Kidney epithelial cell (primary cell): ENCODE data around the gene SNPH. TPM values are rescaled to one million over a fixed set of nuclear protein-coding genes. Genes with fewer than 3 reads are reported as not detected.
A peak's percentile ranks its signal among the peaks of the same experiment; 100 is the strongest.

ENCODE experiments used
- DNase-seq: peaks from one replicate; pipeline ENCODE4 v3.0.0-alpha.2; 2010; ENCODE audit warnings: low read depth
- H3K27me3 ChIP-seq: 2 replicates; pipeline ENCODE4 v1.6.0; 2011; ENCODE audit warnings: low read length; ENCODE audit not compliant: control insufficient read depth, insufficient read depth
- H3K36me3 ChIP-seq: 2 replicates; pipeline ENCODE4 v1.5.1; 2011; ENCODE audit warnings: low read length; ENCODE audit not compliant: control insufficient read depth, insufficient read depth
- H3K4me3 ChIP-seq: 2 replicates; pipeline ENCODE4 v1.5.1; 2011; ENCODE audit warnings: low read depth, mild to moderate bottlenecking, control low read depth, low read length
- total RNA-seq: library from RNA; depleted of rRNA; stranded (reverse); fragments of >200 nt; gene quantifications from 2 replicates; pipeline ENCODE4 v1.2.3, GENCODE V29; 2015
- TF ChIP-seq, protein P1 (sequence below): IDR thresholded peaks from 2 replicates; pipeline ENCODE4 v1.5.1; 2011; ENCODE audit warnings: mild to moderate bottlenecking, moderate library complexity, low read length, control low read depth, inconsistent platforms; ENCODE audit not compliant: insufficient read depth, poor library complexity, severe bottlenecking

SNPH gene
- total RNA-seq, 1 donor from 2014 or later: 7.1 TPM

DNA sequence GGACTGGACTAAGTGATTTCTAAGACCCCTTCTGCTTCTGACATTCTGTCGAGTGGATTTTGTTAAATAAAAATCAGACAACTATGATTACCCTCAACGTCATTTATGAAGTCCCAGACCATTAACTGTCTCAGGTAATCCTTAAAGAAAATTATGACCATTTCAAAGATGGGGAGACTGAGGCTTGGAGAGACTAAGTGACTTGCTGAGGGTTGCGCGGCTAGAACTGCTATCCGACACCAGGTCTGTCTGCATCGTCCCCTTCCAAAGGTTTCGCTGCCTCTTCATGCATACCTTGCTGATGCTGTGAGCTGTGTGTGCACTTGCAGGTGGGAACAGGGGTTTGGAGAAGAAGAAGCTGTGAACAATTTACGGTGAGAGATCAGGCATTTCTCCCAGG is 3.1 kb downstream of the SNPH start:
- Histone ChIP-seq H3K27me3 (no peaks in the 10 kb centered on the region), H3K36me3 (no peaks in the 10 kb centered on the region), H3K4me3 (no peak overlapping the region)
- TF ChIP-seq, protein P1, sequence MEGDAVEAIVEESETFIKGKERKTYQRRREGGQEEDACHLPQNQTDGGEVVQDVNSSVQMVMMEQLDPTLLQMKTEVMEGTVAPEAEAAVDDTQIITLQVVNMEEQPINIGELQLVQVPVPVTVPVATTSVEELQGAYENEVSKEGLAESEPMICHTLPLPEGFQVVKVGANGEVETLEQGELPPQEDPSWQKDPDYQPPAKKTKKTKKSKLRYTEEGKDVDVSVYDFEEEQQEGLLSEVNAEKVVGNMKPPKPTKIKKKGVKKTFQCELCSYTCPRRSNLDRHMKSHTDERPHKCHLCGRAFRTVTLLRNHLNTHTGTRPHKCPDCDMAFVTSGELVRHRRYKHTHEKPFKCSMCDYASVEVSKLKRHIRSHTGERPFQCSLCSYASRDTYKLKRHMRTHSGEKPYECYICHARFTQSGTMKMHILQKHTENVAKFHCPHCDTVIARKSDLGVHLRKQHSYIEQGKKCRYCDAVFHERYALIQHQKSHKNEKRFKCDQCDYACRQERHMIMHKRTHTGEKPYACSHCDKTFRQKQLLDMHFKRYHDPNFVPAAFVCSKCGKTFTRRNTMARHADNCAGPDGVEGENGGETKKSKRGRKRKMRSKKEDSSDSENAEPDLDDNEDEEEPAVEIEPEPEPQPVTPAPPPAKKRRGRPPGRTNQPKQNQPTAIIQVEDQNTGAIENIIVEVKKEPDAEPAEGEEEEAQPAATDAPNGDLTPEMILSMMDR: no peak
- no peak for DNase-seq

DNA sequence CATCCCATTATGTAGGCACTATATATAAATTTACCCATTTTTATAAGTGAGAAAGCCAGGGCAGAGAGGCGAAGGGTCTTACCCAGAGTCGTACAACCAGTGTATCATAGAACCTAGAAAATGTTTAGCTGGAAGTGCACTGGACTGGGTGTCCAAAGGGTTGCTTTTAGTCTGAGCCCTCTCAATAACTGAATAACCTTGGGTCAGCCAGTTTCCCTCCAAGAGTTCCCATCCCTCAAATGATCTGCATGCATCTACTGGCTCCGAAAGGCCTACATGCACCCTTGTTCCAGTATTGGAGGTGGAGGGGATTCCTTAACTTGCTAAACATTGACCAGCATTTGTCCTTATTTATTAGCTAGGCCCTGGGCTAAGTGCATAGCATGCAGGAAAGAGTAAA is 3.8 kb downstream of the SNPH start:
- TF ChIP-seq, protein P1: no peak
- Histone ChIP-seq H3K4me3 (no peak overlapping the region), H3K27me3 (no peaks in the 10 kb centered on the region), H3K36me3 (no peaks in the 10 kb centered on the region)
- no peak for DNase-seq

DNA sequence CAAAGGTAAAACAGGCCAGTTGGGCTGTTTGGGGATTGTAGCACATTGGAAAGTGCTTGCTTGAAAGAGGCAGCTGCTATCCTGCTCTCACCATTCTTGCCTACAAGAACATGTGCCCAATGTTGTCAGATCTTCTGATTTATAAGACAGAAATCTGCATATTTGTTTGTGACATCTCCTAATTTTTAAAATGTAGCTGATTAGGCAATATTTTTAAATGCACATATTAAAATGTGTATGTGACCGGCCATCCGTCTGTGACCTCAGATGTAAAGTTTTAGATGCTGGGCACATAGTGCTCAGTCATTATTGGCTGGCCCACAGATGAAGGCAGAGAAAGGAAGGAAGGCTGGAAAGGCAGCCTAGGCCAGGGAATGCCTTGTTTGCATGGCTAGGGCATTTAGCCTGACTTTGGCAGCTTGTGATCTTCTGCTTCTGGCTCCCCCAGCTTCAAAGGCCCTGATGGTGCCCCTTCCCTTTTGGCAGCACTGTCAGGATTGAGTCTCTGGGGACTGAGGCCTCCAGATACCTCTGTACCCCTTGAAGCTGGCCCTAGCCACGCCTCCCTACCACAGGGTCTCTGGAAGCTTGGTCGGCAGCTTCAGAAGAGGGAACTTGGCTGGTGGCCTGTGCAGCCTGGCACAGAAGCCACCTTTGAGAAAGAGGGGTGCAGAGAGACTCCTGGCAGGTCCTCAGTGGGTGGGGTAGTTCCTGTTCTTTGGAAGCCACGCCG is 6.4 kb downstream of the SNPH start:
- TF ChIP-seq, protein P1: no peak
- Histone ChIP-seq H3K4me3 (no peak overlapping the region), H3K27me3 (no peaks in the 10 kb centered on the region), H3K36me3 (no peaks in the 10 kb centered on the region)
- DNase-seq: no peak

DNA sequence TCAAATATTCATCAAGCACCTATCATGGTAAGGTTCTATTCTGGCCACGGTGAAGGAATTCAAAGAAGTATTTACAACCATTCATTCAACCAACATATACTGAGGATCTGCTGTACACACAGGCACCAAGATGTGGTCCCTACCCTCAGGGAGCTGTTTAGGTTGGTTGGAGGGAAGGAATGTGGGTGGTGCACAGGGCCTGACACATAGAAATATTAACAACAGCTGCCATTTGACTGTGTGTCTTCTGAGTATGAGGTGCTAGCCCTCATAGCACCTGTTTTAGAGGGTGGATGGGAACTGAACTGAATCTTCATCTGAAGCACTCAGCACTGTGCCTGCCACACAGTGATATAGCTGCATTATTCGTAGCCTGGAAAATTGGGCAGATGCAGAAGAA is 7.3 kb downstream of the SNPH start:
- Histone ChIP-seq H3K36me3 (no peaks in the 10 kb centered on the region), H3K4me3 (no peak overlapping the region), H3K27me3 (no peaks in the 10 kb centered on the region)
- TF ChIP-seq, protein P1: no peak
- DNase-seq: peak; percentile 45

DNA sequence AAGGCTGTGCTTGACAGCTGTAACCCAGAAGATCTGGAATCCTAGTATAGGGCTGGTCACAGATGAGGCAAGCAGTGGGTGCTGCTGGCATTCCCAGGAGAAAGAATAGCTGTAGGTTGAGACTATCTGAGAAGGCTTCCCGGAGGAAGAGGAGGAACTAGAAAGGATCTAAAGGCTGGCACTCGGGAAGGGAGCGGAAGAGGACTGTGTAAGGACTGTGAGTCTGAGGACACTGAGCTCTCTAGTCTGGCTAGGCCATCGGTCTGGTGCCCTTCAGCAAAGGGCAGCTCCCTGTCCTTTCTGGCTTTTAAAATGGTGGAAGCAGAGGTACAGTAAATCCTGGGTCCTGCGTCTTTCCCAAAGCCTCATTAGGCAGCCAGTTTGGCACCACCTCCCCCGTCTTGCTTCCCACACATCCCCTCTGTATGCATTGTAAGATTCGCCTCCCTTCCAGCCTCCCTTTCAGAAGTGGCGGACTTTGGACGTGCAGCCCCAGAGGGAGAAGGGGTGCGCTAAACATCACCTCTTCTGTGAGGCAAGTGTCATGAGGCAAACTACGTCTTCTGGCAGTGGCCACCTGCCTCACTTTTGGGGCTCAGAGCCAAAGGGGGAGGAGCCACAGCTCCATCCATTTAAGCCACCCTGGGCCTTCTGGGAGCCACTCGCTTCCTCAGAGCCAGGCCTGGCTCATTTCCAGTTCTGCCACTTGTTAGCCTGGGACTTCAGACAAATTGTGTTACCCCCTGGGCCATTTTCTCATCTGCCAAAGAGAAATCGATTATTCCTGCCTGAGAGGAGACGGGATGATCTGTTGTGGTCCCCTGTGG is 8.6 kb downstream of the SNPH start:
- no peak for DNase-seq
- no peak overlapping the region for H3K4me3 ChIP-seq
- TF ChIP-seq, protein P1: no peak
- no peaks in the 10 kb centered on the region for H3K36me3 ChIP-seq
- H3K27me3 ChIP-seq: no peaks in the 10 kb centered on the region
